ENCODE measurements around the gene LTO1. TPM values are rescaled to one million over a fixed set of nuclear protein-coding genes. Genes with fewer than 3 reads are reported as not detected.
A peak's percentile ranks its signal among the peaks of the same experiment; 100 is the strongest.

Gene LTO1
- total and polyA plus RNA-seq, 2 of the 13 experiments (the other 11 are each of a cell fraction or from before 2014, with no cell fraction given) = 11.8 to 15.0 TPM

DNA sequence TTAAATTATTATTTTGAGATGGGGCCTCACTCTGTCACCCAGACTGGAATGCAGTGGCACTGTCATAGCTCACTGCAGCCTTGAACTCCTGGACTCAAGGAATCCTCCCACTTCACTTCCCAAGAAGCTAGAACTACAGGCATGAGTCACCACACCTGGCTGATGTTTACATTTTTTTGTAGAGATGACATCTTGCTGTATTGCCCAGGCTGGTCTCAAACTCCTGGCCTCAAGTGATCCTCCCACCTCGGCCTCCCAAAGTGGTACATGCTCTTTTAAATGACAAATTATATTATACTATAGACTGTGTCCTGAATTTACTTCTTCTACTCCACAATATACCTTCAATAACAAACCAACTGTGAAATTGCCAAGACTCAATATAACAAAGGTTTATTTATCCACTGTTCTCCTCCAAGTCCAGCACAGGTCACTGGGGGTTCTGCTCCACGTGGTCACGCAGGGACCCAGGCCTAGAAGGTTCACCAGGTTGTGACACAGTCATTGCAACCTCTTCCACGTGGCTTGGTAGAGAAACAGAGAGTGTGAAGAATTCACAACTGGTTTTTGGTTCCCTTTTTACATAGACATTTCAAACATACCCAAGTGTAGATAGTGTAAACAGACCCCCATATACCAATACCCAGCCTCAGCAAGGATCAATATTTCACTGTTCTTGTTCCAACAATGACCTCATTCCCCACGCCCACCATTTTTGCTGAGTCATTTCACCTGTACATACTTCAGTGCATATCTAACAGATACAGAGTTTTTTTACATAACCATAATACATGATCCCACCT is 13.0 kb upstream of the LTO1 start (continued):
- TF ChIP-seq KDM1A (CRISPR knock-in tag; IDR thresholded peaks at IDR 0.05) (0 out of 2 replicates have a peak, but pooled peaks have one; percentile 31), ZNF121 (CRISPR knock-in tag; IDR thresholded peaks at IDR 0.05) (peak; percentile 95), ISL2 (CRISPR knock-in tag; IDR thresholded peaks at IDR 0.05) (peak; percentile 29; the same call in 1 of the 2 replicates), FOXA3 (CRISPR knock-in tag; IDR thresholded peaks at IDR 0.05) (peak; percentile 78; the same call in 1 of the 2 replicates), ONECUT2 (CRISPR knock-in tag; IDR thresholded peaks at IDR 0.05) (peak; percentile 96), CEBPG (CRISPR knock-in tag; IDR thresholded peaks at IDR 0.05) (peak; percentile 18; the same call in 1 of the 2 replicates), KAT2B (IDR thresholded peaks at IDR 0.05; ENCODE audit: borderline replicate concordance, low read depth, low read length) (0 out of 2 replicates have a peak, but pooled peaks have one; percentile 48), ZNF746 (CRISPR knock-in tag; IDR thresholded peaks at IDR 0.05) (0 out of 2 replicates have a peak, but pooled peaks have one; percentile 29), ZEB1 (IDR thresholded peaks at IDR 0.05; ENCODE audit: insufficient replicate concordance, low read depth) (peak; percentile 66), ZNF816 (CRISPR knock-in tag; IDR thresholded peaks at IDR 0.05; ENCODE audit: borderline replicate concordance) (peak; percentile 35; the same call in 1 of the 2 replicates), BORCS8-MEF2B (CRISPR knock-in tag; IDR thresholded peaks at IDR 0.05) (0 out of 2 replicates have a peak, but pooled peaks have one; percentile 26), ZNF574 (CRISPR knock-in tag; IDR thresholded peaks at IDR 0.05) (peak; percentile 34; the same call in 1 of the 2 replicates), FOSL2 (CRISPR knock-in tag; IDR thresholded peaks at IDR 0.05) (peak; percentile 88), KAT8 (CRISPR knock-in tag; IDR thresholded peaks at IDR 0.05) (peak; percentile 18; the same call in 1 of the 2 replicates), NCOA2 (CRISPR knock-in tag; IDR thresholded peaks at IDR 0.05) (peak; percentile 38; the same call in 1 of the 2 replicates), ZNF333 (CRISPR knock-in tag; IDR thresholded peaks at IDR 0.05; ENCODE audit: borderline replicate concordance) (peak; percentile 99), BRCA1 (CRISPR knock-in tag; IDR thresholded peaks at IDR 0.05) (0 out of 2 replicates have a peak, but pooled peaks have one; percentile 24), NFKBIZ (CRISPR knock-in tag; IDR thresholded peaks at IDR 0.05) (0 out of 2 replicates have a peak, but pooled peaks have one; percentile 27)
- TF ChIP-seq, protein P1, sequence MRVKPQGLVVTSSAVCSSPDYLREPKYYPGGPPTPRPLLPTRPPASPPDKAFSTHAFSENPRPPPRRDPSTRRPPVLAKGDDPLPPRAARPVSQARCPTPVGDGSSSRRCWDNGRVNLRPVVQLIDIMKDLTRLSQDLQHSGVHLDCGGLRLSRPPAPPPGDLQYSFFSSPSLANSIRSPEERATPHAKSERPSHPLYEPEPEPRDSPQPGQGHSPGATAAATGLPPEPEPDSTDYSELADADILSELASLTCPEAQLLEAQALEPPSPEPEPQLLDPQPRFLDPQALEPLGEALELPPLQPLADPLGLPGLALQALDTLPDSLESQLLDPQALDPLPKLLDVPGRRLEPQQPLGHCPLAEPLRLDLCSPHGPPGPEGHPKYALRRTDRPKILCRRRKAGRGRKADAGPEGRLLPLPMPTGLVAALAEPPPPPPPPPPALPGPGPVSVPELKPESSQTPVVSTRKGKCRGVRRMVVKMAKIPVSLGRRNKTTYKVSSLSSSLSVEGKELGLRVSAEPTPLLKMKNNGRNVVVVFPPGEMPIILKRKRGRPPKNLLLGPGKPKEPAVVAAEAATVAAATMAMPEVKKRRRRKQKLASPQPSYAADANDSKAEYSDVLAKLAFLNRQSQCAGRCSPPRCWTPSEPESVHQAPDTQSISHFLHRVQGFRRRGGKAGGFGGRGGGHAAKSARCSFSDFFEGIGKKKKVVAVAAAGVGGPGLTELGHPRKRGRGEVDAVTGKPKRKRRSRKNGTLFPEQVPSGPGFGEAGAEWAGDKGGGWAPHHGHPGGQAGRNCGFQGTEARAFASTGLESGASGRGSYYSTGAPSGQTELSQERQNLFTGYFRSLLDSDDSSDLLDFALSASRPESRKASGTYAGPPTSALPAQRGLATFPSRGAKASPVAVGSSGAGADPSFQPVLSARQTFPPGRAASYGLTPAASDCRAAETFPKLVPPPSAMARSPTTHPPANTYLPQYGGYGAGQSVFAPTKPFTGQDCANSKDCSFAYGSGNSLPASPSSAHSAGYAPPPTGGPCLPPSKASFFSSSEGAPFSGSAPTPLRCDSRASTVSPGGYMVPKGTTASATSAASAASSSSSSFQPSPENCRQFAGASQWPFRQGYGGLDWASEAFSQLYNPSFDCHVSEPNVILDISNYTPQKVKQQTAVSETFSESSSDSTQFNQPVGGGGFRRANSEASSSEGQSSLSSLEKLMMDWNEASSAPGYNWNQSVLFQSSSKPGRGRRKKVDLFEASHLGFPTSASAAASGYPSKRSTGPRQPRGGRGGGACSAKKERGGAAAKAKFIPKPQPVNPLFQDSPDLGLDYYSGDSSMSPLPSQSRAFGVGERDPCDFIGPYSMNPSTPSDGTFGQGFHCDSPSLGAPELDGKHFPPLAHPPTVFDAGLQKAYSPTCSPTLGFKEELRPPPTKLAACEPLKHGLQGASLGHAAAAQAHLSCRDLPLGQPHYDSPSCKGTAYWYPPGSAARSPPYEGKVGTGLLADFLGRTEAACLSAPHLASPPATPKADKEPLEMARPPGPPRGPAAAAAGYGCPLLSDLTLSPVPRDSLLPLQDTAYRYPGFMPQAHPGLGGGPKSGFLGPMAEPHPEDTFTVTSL (CRISPR knock-in tag; IDR thresholded peaks at IDR 0.05; ENCODE audit: borderline replicate concordance) = peak; percentile 57
- TF ChIP-seq, protein P2, sequence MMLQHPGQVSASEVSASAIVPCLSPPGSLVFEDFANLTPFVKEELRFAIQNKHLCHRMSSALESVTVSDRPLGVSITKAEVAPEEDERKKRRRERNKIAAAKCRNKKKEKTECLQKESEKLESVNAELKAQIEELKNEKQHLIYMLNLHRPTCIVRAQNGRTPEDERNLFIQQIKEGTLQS (CRISPR knock-in tag; IDR thresholded peaks at IDR 0.05) = peak; percentile 90

Data from HepG2 (cell line).